Mucosa of rectum (tissue), 2 donors: Measurements from ENCODE around the gene TYMP.

Experiments used
- H3K27ac ChIP-seq, 2 donors: one replicate each; pipeline ENCODE4 v1.7.0; 2013; ENCODE audit warnings: inconsistent platforms in 2 of 2, low read depth in 2 of 2, low read length in 2 of 2
- H3K27me3 ChIP-seq, 2 donors: one replicate each; pipeline ENCODE4 v1.7.0; 2013; ENCODE audit warnings: low read length in 2 of 2; ENCODE audit not compliant: control insufficient read depth in 2 of 2, insufficient read depth in 2 of 2
- H3K36me3 ChIP-seq, 2 donors: one replicate each; pipeline ENCODE4 v1.7.0; 2013; ENCODE audit warnings: low read length in 2 of 2; ENCODE audit not compliant: control insufficient read depth in 2 of 2, insufficient read depth in 2 of 2
- H3K4me1 ChIP-seq, 2 donors: one replicate each; pipeline ENCODE4 v1.7.0; 2013; ENCODE audit warnings: low read length in 2 of 2, mild to moderate bottlenecking in 1 of 2; ENCODE audit not compliant: control insufficient read depth in 2 of 2, insufficient read depth in 2 of 2
- H3K4me3 ChIP-seq, 2 donors: one replicate each; pipeline ENCODE4 v1.7.0; 2013; ENCODE audit warnings: low read length in 2 of 2
- H3K9ac ChIP-seq, 2 donors: one replicate each; pipeline ENCODE4 v1.7.0; 2013; ENCODE audit warnings: low read length in 2 of 2, low read depth in 1 of 2, mild to moderate bottlenecking in 1 of 2
- H3K9me3 ChIP-seq, 2 donors: one replicate each; pipeline ENCODE4 v1.7.0; 2013; ENCODE audit warnings: low read length in 2 of 2; ENCODE audit not compliant: control insufficient read depth in 2 of 2
- donor health status: healthy.
- donor health status: Normal muscosa, but diverticular disease.

Gene TYMP

GRCh38 chr22:50476868-50477267 lies 52.9 kb downstream of the TYMP start:
- no peak overlapping the region for H3K27ac ChIP-seq
- peaks cover 6 to 7% of the 10 kb centered on the region in 2 donors for H3K27me3 ChIP-seq
- H3K9me3 ChIP-seq: no peaks in the 10 kb centered on the region
- H3K36me3 ChIP-seq: peaks cover 0 to 2% of the 10 kb centered on the region in 2 donors
- H3K4me1 ChIP-seq: peaks cover 32% of the 10 kb centered on the region in 2 donors
- H3K4me3 ChIP-seq: no peak overlapping the region
- no peak overlapping the region for H3K9ac ChIP-seq
